ENCODE results near the gene NKAIN1.

NKAIN1 gene

GRCh38 chr1:31234123-31234708, 5.5 kb downstream of the NKAIN1 start:
- DNase-seq (ENCODE audit: low read depth in 2 of 2): no peak

- no peak for DNase-seq (ENCODE audit: low read depth in 2 of 2)
Measured at GRCh38 chr1:31232689-31233088, 7.0 kb downstream of the NKAIN1 start.

GRCh38 chr1:31231802-31232201, 7.9 kb downstream of the NKAIN1 start:
- no peak for DNase-seq (ENCODE audit: low read depth in 2 of 2)

GRCh38 chr1:31230378-31230777, 9.3 kb downstream of the NKAIN1 start:
- no peak for DNase-seq (ENCODE audit: low read depth in 2 of 2)

GRCh38 chr1:31228986-31229385, 10.7 kb downstream of the NKAIN1 start:
- DNase-seq (ENCODE audit: low read depth in 2 of 2): no peak

GRCh38 chr1:31227891-31228568, 11.7 kb downstream of the NKAIN1 start:
- no peak for DNase-seq (ENCODE audit: low read depth in 2 of 2)

- no peak for DNase-seq (ENCODE audit: low read depth in 2 of 2)
Measured at GRCh38 chr1:31224068-31224467, 15.6 kb downstream of the NKAIN1 start.

GRCh38 chr1:31222176-31222575, 17.5 kb downstream of the NKAIN1 start:
- DNase-seq (ENCODE audit: low read depth in 2 of 2): no peak

GRCh38 chr1:31221072-31221471, 18.6 kb downstream of the NKAIN1 start:
- DNase-seq (ENCODE audit: low read depth in 2 of 2): no peak

- no peak for DNase-seq (ENCODE audit: low read depth in 2 of 2)
Measured at GRCh38 chr1:31219489-31219888, 20.2 kb downstream of the NKAIN1 start.

- DNase-seq (ENCODE audit: low read depth in 2 of 2): no peak
Measured at GRCh38 chr1:31218705-31219104, 21.0 kb downstream of the NKAIN1 start.

GRCh38 chr1:31216016-31216415, 23.7 kb downstream of the NKAIN1 start:
- no peak for DNase-seq (ENCODE audit: low read depth in 2 of 2)

- no peak for DNase-seq (ENCODE audit: low read depth in 2 of 2)
Measured at GRCh38 chr1:31215065-31215570, 24.6 kb downstream of the NKAIN1 start.

- DNase-seq (ENCODE audit: low read depth in 2 of 2): no peak
Measured at GRCh38 chr1:31214316-31215064, 25.2 kb downstream of the NKAIN1 start.

- DNase-seq (ENCODE audit: low read depth in 2 of 2): no peak
Measured at GRCh38 chr1:31208361-31208945, 31.2 kb downstream of the NKAIN1 start.

- DNase-seq (ENCODE audit: low read depth in 2 of 2): no peak
Measured at GRCh38 chr1:31207569-31207968, 32.1 kb downstream of the NKAIN1 start.

GRCh38 chr1:31207046-31207445, 32.6 kb downstream of the NKAIN1 start:
- no peak for DNase-seq (ENCODE audit: low read depth in 2 of 2)

- no peak for DNase-seq (ENCODE audit: low read depth in 2 of 2)
Measured at GRCh38 chr1:31203215-31203614, 36.5 kb downstream of the NKAIN1 start.

GRCh38 chr1:31201931-31202360, 37.7 kb downstream of the NKAIN1 start:
- DNase-seq (ENCODE audit: low read depth in 2 of 2): no peak

- DNase-seq (ENCODE audit: low read depth in 2 of 2): no peak
Measured at GRCh38 chr1:31199949-31200348, 39.7 kb downstream of the NKAIN1 start.

GRCh38 chr1:31199236-31199790, 40.4 kb downstream of the NKAIN1 start:
- no peak for DNase-seq (ENCODE audit: low read depth in 2 of 2)

- no peak for DNase-seq (ENCODE audit: low read depth in 2 of 2)
Measured at GRCh38 chr1:31198600-31198999, 41.1 kb downstream of the NKAIN1 start.

All from stimulated activated CD4-positive, alpha-beta T cell treated with anti-CD3 and anti-CD28 coated beads, Interleukin-12 subunit alpha, Interleukin-12 subunit beta, amount 100 ng/mL, for 24 hours (primary cell).